Ishikawa (cell line): ENCODE results near the gene CLDN22.

Source experiments
- CEBPB ChIP-seq: IDR thresholded peaks from 2 replicates; pipeline ENCODE4 v1.6.1; 2012
- CREB1 ChIP-seq: IDR thresholded peaks from 2 replicates; pipeline ENCODE4 v1.6.1; 2012; ENCODE audit warnings: low read depth
- EGR1 ChIP-seq: IDR thresholded peaks from 2 replicates; pipeline ENCODE4 v1.6.1; 2012
- EP300 ChIP-seq: IDR thresholded peaks from 2 replicates; pipeline ENCODE4 v1.6.1; 2012; ENCODE audit warnings: borderline replicate concordance
- FOXM1 ChIP-seq: IDR thresholded peaks from 2 replicates; pipeline ENCODE4 v1.6.1; 2012; ENCODE audit warnings: low read depth, borderline replicate concordance
- MAX ChIP-seq: IDR thresholded peaks from 2 replicates; pipeline ENCODE4 v1.6.1; 2012
- NFIC ChIP-seq: IDR thresholded peaks from 2 replicates; pipeline ENCODE4 v1.6.1; 2012
- RAD21 ChIP-seq: IDR thresholded peaks from 2 replicates; pipeline ENCODE4 v1.6.1; 2012; ENCODE audit warnings: low read depth
- REST ChIP-seq: IDR thresholded peaks from 2 replicates; pipeline ENCODE4 v1.6.1; 2012; ENCODE audit warnings: low read depth, mild to moderate bottlenecking
- TAF1 ChIP-seq: IDR thresholded peaks from 2 replicates; pipeline ENCODE4 v1.6.1; 2012; ENCODE audit warnings: low read depth, mild to moderate bottlenecking
- TCF12 ChIP-seq: IDR thresholded peaks from 2 replicates; pipeline ENCODE4 v1.6.1; 2012; ENCODE audit warnings: low read depth
- TEAD4 ChIP-seq: IDR thresholded peaks from 2 replicates; pipeline ENCODE4 v1.6.1; 2012
- USF1 ChIP-seq: IDR thresholded peaks from 2 replicates; pipeline ENCODE4 v1.6.1; 2012
- YY1 ChIP-seq: IDR thresholded peaks from 2 replicates; pipeline ENCODE4 v1.6.1; 2012; ENCODE audit warnings: low read depth
- ZBTB7A ChIP-seq: IDR thresholded peaks from 2 replicates; pipeline ENCODE4 v1.6.1; 2012; ENCODE audit warnings: low read depth

The CLDN22 gene

GRCh38 chr4:183324619-183325018 lies 4.5 kb upstream of the CLDN22 start:
- TF ChIP-seq FOXM1 (no peak), CREB1 (no peak), RAD21 (no peak), NFIC (no peak), USF1 (no peak), EGR1 (no peak), MAX (no peak), ZBTB7A (no peak), REST (no peak), YY1 (no peak), CEBPB (no peak), TCF12 (no peak), TAF1 (no peak), EP300 (no peak), TEAD4 (no peak)

GRCh38 chr4:183323295-183323694 lies 3.2 kb upstream of the CLDN22 start:
- TF ChIP-seq NFIC = no peak
- no peak for TF ChIP-seq ZBTB7A
- TF ChIP-seq TEAD4 = no peak
- TF ChIP-seq RAD21 = no peak
- TF ChIP-seq FOXM1 = no peak
- TF ChIP-seq USF1 = no peak
- TF ChIP-seq EGR1 = no peak
- TF ChIP-seq YY1 = no peak
- no peak for TF ChIP-seq EP300
- TF ChIP-seq MAX = no peak
- TF ChIP-seq TAF1 = no peak
- no peak for TF ChIP-seq CEBPB
- TF ChIP-seq REST = no peak
- TF ChIP-seq TCF12 = no peak
- no peak for TF ChIP-seq CREB1

GRCh38 chr4:183322326-183322725 lies 2.2 kb upstream of the CLDN22 start, which contains the start of gene CLDN24:
Gene CLDN24 (minus strand): TSS chr4:183322426. CDS start chr4:183322426, 0 bp downstream.
- TF ChIP-seq USF1 = no peak
- TF ChIP-seq TAF1 = no peak
- no peak for TF ChIP-seq YY1
- TF ChIP-seq MAX = no peak
- no peak for TF ChIP-seq REST
- no peak for TF ChIP-seq RAD21
- no peak for TF ChIP-seq TCF12
- TF ChIP-seq CEBPB = no peak
- TF ChIP-seq ZBTB7A = no peak
- no peak for TF ChIP-seq EP300
- TF ChIP-seq NFIC = no peak
- TF ChIP-seq EGR1 = no peak
- no peak for TF ChIP-seq CREB1
- TF ChIP-seq TEAD4 = no peak
- TF ChIP-seq FOXM1 = no peak

GRCh38 chr4:183321516-183321915 lies 1.4 kb upstream of the CLDN22 start:
- TF ChIP-seq CEBPB (no peak), NFIC (no peak), EGR1 (no peak), TCF12 (no peak), ZBTB7A (no peak), EP300 (no peak), CREB1 (no peak), FOXM1 (no peak), YY1 (no peak), TEAD4 (no peak), REST (no peak), USF1 (no peak), MAX (no peak), TAF1 (no peak), RAD21 (no peak)
